Posterior cingulate gyrus (tissue), 11 donors: ENCODE measurements around the gene CEP57.
"Not testable (repeated sequence)": the region's sequence is repeated elsewhere in the genome, so short reads cannot be mapped to it uniquely, and the experiment has no call there.

Experiments
- DNase-seq, 10 donors: peaks; one replicate each; pipeline versions ENCODE4 v3.0.0 to v3.0.0-alpha.2; 2020 to 2021; ENCODE audit warnings: mixed read lengths in 3 of 10
- intact Hi-C: fragments of 100-400 bp; cut with DNase I; formaldehyde crosslinking; loops from one replicate; pipeline ENCODE4 v1.15.1; 2023

Gene CEP57

DNA sequence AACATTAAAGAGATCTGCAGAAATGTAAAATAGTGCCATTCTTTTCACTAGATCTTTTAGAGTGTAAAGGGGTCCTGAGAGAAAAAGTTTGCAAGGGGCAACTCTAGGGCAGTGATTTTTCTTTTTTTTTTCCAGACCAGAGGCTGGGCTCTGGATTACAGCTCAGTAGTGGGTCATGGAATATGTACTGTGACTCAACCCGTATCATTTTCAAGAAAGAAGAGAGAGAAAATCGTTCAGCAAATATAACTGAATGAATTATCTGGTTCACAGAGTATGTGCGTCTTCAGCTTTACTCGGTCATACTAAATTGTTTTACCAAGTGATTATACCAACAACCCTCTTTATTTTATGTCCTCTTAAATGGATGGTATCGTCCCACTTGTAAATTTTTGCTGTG is 3.8 kb downstream of the CEP57 start:
- no peak for DNase-seq
- intact Hi-C loops: loop anchor here (5.0 kb wide), 1 partner anchor 598 kb away; the partner anchor contains the start of gene JRKL

DNA sequence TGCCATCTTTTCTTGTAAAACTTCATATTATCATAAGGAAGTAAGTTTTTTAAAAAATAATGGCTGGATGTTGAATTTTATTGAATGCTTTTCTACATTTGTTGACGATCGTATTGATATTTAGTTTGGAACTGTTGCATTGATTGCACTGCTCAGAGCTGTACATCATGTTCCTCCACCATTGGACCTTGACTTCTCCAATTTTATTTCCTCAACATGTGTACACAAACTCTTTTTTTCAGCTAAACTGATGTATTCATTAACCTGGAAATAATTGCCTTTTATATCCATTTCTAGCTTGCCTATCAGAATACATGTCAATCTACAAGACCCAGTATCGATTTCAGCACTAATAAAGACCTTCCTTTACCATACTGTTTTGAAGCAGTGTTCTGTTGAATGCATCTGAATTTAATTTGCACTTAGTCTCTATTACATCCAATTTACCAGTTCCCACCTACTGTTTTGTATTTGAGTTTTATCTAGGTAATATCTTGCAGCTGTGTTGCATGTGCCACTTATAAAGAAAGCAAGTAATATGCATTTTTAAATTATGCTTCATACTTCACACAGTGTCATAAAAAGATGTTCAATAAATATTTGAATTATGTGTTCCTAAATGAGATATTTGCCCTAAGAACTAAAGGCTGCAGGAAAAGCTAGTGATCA is 5.5 kb downstream of the CEP57 start:
- intact Hi-C loops: no loop called here
- no peak for DNase-seq

DNA sequence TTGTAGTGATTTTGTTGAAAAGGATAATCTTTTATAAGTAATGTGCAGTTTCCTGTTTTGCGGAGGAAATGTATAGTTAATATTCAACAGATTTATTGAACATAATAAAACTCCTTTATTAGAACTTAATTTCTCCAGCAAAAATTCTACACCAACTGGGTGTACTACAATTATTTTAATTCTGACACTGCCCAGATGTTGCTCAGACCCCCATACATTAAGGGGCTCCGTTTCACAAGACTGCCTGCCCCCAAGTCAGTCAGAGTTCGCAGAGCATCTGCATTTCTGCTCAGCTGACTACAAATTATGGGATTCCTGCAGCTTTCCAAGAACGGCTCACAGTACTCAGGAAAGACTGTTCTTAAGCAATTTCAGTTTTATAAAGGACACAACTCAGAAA is 6.2 kb downstream of the CEP57 start:
- DNase-seq: no peak
- intact Hi-C loops: no loop called here

DNA sequence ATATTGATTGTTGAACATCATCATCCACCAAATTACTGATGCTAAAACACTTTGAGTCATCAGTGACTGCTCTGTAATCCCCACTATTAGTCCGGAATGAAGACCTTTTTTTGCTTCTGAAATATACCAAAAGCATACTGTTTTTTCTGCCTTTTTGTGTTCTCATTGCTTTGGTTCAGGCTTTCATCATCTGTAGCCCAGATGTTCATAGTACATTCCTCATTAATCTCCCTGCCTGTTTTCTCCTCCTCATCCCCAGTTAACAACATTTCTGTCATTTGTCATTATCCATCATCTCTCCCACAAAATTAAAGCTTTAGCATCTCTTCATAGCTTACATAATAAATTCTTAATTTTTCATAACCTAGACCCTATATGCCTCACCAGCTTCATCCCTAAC is 9.2 kb downstream of the CEP57 start:
- intact Hi-C loops: no loop called here
- DNase-seq: no peak

DNA sequence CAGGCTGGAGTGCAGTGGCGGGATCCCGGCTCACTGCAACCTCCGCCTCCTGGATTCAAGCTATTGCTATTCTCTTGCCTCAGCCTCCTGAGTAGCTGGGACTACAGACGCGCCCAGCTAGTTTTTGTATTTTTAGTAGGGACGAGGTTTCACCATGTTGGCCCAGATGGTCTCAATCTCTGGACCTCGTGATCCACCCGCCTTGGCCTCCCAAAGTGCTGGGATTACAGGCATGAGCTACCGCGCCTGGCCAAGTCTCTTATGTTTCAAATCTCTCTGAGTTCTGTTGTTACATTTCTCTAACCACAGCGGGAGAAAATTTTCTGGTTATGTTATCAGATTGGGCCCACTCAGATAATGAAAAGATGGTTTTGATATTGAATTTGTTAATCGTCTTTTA is 10.1 kb downstream of the CEP57 start:
- intact Hi-C loops: no loop called here

DNA sequence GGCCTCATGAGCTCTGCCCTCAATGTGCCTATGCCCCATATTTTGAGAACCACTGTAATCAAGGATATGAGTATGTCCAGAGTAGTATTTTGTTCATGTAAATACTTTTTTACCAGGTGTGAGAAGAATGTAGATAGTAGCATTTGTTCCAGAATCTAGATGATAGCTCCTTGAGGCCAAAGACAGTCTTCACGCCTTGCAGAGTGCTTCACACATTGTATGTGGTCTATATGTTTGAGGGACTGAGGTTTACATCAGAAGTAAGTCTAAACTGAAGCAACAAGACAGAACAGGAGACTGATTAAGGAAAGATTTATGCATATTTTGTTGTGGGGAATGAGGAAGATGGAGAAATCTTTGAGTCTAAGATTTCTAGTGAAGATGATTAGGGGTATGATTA is 12.5 kb downstream of the CEP57 start:
- DNase-seq: no peak
- intact Hi-C loops: no loop called here

More for the DNA sequence above, 10.1 kb downstream of the CEP57 start:
- no peak for DNase-seq

DNA sequence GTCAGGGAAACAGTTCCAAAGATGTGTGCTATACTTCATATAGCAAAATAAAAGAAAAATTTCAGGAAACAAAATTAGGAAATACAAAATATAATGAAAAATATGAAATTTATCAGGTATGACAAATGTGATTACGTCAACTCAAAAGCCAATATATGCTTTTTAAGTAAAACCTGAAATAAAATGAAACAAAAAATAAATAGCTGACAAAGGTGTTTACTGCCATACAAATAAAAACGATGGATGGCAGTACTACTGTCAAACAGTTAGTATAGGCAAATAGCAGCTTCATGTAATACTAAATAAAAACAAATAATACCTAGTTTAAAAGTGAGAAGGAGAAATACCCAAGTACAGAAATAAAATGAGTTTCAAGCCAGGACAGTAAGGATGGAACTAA is 13.7 kb downstream of the CEP57 start:
- intact Hi-C loops: no loop called here
- DNase-seq: no peak

DNA sequence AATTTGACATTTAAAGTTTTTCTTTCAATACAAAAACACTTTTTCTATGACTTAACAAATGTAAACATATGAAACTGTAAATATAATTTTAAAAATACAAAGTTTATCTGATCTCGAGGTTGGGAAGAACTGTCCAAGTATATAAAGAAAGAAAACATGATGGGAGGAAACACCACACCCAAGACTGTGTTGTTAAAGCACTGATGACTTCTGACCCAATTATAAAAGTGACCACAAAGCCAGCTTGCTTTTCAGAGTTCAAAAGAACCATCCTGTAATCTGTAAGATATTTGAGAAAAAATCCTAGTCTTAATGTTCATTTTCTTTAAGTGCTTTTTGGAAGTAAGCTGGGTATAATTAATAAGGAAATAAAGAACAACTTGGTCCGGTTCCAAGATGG is 15.6 kb downstream of the CEP57 start:
- no peak for DNase-seq
- intact Hi-C loops: no loop called here

DNA sequence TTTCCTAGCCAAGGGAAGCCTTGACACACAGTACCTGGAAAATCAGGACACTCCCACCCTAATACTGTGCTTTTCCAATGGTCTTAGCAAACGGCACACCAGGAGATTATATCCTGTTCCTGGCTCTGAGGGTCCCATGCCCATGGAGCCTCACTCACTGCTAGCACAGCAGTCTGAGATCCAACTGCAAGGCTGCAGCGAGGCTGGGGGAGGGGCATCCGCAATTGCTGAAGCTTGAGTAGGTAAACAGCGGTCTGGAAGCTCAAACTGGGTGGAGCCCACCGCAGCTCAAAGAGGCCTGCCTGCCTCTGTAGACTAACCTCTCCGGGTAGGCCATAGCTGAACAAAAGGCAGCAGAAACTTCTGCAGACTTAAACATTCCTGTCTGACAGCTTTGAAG is 16.2 kb downstream of the CEP57 start:
- peak in 2 of 10 donors; percentile 57 to 62 for DNase-seq
- intact Hi-C loops: not testable (repeated sequence)

DNA sequence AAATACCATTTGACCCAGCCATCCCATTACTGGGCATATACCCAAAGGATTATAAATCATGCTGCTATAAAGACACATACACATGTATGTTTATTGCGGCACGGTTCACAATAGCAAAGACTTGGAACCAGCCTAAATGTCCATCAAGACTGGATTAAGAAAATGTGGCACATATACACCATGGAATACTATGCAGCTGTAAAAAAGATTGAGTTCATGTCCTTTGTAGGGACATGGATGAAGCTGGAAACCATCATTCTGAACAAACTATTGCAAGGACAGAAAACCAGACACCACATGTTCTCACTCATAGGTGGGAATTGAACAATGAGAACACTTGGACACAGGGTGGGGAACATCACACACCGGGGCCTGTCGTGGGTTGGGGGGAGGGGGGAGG is 20.8 kb downstream of the CEP57 start:
- DNase-seq, intact Hi-C loops: not testable (repeated sequence)

DNA sequence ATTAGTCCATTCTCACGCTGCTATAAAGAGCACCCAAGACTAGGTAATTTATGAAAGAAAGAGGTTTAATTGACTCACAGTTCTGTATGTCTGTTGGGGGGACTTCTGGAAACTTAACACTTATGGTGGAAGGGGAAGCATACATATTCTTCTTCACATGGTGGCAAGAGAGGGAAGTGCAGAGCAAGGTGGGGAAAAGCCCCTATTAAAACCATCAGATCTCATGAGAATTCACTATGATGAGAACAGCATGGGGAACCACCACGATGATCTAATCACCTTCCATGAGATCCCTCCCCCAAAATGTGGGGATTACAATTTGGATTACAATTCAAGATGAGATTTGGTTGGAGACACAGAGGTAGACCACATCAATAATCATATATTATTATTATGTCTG is 25.7 kb downstream of the CEP57 start:
- intact Hi-C loops: no loop called here
- DNase-seq: no peak

DNA sequence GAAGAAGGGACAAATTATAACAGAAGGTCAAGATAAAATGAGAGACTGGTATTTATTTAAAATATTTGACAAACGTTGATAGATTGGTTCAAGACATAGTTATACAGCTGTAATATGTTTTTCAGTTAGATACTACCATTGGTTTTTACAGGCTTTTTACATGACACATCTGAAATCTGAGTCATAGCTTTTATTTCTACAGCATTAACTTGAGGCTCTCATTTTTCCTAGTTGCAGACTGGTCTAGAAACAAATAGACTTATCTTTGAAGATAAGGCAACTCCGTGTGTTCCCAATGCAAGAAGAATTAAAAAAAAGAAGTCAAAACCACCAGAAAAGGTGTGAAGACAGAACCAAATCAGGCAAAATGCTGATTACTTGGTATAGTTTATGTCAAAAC is 31.3 kb downstream of the CEP57 start:
- no peak for DNase-seq
- intact Hi-C loops: no loop called here

DNA sequence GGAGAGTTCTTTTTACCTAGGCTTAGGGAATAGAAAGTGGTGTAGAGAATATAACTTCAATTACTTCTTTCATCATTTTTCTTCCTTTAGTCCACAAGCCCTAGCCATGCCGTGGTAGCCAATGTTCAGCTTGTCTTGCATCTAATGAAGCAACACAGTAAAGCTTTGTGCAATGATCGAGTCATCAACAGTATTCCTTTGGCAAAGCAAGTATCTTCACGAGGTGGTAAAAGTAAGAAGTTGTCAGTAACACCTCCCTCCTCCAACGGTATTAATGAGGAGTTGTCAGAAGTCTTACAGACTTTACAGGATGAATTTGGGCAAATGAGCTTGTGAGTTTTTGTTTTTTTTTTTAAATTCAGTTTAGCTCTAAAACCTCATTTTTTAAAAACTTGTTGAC is 37.4 kb downstream of the CEP57 start:
- DNase-seq: peak in 2 of 10 donors; percentile 24 to 40
- intact Hi-C loops: no loop called here

DNA sequence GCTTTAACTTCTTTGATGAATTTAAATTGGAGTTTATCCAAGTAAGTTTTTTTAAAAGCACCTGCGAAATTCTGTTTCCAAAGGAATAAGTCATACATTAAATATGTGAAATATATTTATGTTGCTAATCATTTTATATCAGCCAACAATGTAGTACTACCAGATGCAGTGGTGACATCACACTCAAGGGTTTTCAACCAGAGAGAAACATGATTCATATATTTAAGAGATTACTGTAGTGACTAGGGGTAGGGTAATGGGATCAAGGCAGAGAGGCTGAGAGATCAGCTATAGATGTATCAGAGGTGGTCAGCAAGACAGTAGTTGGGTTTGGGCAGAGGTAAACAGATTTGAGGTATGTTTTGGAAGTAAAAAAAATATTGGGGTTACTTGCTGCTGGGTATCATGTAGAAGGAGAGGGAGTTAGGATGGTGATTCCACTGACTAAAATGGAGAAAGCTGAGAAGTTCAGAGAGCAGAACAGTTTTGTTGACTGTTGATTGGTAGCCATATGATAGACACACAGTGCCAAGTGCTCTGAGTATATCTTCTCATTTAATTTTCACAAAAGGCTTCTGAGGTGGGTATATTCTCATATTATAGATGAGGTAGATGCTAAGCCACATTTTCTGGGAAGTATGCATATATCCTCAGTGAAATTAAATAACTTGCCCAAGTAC is 39.4 kb downstream of the CEP57 start:
- intact Hi-C loops: no loop called here
- no peak for DNase-seq

DNA sequence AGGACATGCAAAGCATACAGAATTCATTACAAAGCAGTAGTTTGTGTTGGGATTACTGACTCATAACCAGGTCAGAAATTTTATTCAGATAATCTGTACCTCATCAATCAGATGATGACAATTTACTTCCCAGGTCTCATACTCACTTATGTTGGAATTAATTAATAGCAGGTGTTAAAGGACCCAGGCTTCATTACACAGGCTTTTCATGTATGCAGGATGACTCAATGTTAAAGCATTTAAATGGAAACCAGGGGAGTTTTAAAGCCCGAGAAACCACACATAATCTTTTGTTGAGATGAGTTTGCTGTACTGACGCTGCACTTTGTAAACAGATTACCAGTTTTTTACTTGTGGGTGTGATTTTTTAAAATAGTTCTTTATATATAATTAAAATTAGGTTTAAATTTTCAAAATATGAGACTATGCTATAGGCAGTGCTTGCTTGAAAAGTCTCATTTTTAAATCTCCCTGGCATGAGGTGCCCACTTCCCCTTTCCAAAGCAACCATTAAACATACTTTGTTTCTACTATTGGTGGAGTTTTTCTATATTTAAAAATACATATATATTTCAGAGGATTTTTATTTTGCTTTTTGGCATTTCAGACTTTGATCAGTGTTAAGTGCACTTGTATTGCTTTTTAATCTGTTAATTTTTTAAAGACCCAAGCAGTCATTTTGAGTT is 41.0 kb downstream of the CEP57 start:
- no peak for DNase-seq
- intact Hi-C loops: no loop called here

DNA sequence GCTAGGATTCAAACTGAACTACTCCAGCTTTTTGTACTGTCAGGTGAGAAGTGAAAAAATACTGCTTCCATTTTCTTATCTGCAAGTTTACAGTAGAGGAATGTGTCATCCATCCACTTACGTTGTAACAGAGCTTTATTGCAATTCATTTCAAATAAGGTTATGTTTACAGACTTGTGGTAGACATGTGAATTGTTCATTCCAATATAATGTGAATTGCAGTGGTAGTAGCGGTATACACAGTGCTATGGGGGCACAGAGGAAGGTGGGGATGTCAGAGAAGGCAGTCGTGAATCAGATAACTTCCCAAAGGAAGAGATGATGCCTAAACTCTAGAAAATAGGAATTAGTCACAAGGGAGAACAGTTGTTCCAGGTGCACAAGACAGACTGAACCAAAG is 42.5 kb downstream of the CEP57 start:
- intact Hi-C loops: no loop called here
- no peak for DNase-seq

DNA sequence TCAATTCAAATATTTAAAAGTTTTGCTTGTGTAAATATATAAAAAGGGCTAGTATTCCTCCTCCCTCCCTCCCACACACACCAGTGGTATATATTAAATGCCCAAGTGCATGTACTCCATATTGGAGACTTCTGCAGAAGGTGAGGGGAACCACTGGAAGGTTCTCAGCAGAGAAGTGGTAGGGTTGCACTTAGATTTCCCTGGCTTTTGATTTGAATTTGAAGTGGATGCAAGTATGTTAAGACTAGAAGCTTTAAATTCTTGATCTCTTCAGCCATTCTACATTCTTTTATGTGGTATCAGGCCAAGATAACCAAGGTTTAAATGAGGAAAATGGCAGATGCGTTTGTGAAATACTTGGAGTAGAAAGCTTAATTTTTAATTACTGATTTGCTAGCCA is 43.1 kb downstream of the CEP57 start:
- no peak for DNase-seq
- intact Hi-C loops: no loop called here

DNA sequence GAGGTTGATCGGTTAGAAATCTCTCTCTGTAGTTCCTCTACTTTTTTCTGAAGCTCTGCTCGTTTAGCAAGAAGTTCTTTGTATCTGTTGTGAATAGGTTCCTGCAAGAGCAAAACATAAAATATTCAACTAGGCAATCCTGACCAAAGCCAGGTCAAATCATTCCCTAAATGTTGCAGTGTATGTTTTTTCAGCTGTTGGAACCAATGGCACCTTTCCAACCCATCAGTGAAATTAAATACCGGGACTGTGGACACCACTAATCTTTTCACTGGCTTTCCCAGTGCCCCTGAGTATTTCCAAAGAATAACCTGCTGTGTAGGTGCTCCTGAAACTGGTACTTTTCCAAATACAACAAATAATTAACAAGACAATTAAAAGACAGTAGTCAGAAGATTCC is 45.1 kb downstream of the CEP57 start:
- intact Hi-C loops: loop anchor here (5.0 kb wide), 2 partner anchors 557 to 592 kb away; partner anchors contain the start of gene JRKL
- no peak for DNase-seq

DNA sequence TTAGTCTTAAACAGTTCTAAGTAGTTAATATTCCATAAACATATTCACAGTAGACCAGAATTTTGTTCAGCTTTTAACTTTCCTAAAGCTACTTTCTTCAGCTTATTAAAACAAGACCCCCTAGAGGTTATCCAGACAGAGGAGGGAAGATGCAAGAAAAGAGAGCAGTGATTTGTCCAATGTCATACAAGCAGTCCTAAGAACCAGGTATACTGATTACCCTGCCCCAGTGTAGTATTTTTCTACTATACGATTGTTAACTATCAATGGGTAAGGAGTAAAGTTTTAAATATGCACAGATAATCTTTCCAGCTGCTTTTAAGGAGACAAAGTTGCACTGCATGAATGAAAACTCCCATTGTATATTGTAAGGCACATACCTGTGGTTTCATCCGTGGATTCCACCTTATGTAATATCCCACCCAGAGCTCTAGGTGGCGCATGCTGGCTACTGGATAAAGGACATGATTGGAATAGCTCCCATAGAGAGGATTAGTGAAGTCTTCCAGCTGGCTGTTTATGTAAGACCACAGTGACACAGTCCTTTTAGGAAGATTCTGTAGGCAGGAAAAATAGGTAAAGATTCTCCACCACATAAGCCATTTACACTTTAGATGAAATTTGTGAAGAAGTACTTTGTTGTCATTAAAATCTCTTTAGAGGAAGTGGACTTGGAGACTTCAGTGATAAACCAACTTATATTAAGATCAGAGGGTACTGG is 45.6 kb downstream of the CEP57 start:
- intact Hi-C loops: loop anchor here (1.0 to 5.0 kb wide), 4 partner anchors 132 to 591 kb away; partner anchors contain the start of genes JRKL and MAML2
- peak in 7 of 10 donors; percentile 41 to 89 (median 55) for DNase-seq

DNA sequence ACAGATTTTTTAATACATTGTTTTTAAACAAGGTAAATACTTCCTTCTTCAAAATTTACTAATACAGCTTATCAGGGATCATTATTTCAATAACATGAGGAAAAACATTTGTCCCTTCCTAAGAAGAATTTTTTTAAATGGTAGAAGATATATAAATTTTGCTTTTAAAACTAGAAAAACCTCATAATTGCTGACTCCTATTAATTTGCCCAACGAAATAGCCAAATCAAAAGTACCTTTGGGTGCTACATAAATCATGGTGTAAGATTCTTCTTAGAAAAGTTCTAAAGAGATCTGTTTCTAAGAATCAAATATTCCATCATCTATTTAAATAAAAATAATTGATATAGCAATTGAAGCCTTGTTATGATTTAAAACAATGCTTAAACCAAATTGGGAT is 54.9 kb downstream of the CEP57 start:
- DNase-seq: no peak

More for the DNA sequence above, 54.9 kb downstream of the CEP57 start:
- intact Hi-C loops: loop anchor here (10.0 kb wide), 1 partner anchor 80 kb away; the partner anchor contains the start of gene MTMR2
